Uterus (tissue), 2 donors: ENCODE measurements around the gene SAMD4A.

Experiments
- CTCF ChIP-seq, 4 experiments: fragments of 200-600 bp in 2 of 4; fragments of 450-650 bp in 2 of 4; sonication (generic) in 2 of 4; IDR thresholded peaks; one replicate each; pipeline ENCODE4 v1.5.1; 2016 to 2019; ENCODE audit warnings: antibody characterized with exemption in 4 of 4, mild to moderate bottlenecking in 2 of 4, moderate library complexity in 1 of 4
- POLR2A ChIP-seq, 2 donors: fragments of 450-650 bp; IDR thresholded peaks; one replicate each; pipeline ENCODE4 v1.6.1; 2016; ENCODE audit warnings: antibody characterized with exemption in 2 of 2, mild to moderate bottlenecking in 1 of 2, moderate library complexity in 1 of 2

GRCh38 chr14:54719406-54719805 lies 152.5 kb downstream of the SAMD4A start:
- no peak for TF ChIP-seq POLR2A (IDR thresholded peaks at IDR 0.05)
- no peak for TF ChIP-seq CTCF (IDR thresholded peaks at IDR 0.05)
